A549 treated with CORT108297 at 1 μM for 4 hours (cell line): ENCODE results near the gene SNF8. TPM values are rescaled to one million over a fixed set of nuclear protein-coding genes. Genes with fewer than 3 reads are reported as not detected.

Experiments
- total RNA-seq: library from RNA; stranded (reverse); fragments of 200-300 nt; extraction: Qiagen RNA extraction; gene quantifications from 5 replicates; pipeline ENCODE4 v1.2.3, GENCODE V29; 2022

SNF8 gene
- 287 to 322 TPM (median 302 TPM) in 5 replicates for total RNA-seq

GRCh38 chr17:48944515-48945260 lies at the start of gene SNF8:
TSS of gene SNF8 (minus strand) at chr17:48944842. CDS start at chr17:48944734, 108 bp downstream.

GRCh38 chr17:48908047-48908843 lies 36.4 kb downstream of the SNF8 start, which contains the start of gene UBE2Z:
TSS of gene UBE2Z (plus strand) at chr17:48908407. CDS start at chr17:48908504, 97 bp downstream.

Other genes starting within 250 kb of the SNF8 start
- gene PRAC1, start 222.3 kb downstream of the SNF8 start, total RNA-seq, result not detected in 5 replicates
- not detected in 5 replicates for gene PRAC2, start 221.7 kb downstream of the SNF8 start, total RNA-seq
- 2.1 to 2.6 TPM (median 2.4 TPM) in 5 replicates for gene HOXB13, start 216.1 kb downstream of the SNF8 start, total RNA-seq
- 0.34 to 0.88 TPM (median 0.49 TPM) in 5 replicates for gene TTLL6, start 127.6 kb downstream of the SNF8 start, total RNA-seq
- 61.0 to 89.2 TPM (median 70.8 TPM) in 5 replicates for gene CALCOCO2, start 113.8 kb downstream of the SNF8 start, total RNA-seq
- gene ATP5MC1, start 52.1 kb downstream of the SNF8 start, total RNA-seq, result 490 to 706 TPM (median 580 TPM) in 5 replicates
- 117 to 131 TPM (median 124 TPM) in 5 replicates for gene UBE2Z, start 36.4 kb downstream of the SNF8 start, total RNA-seq
- gene GIP, start 23.8 kb upstream of the SNF8 start, total RNA-seq, result 2.8 to 6.2 TPM (median 4.6 TPM) in 5 replicates
- 51.3 to 86.3 TPM (median 76.5 TPM) in 5 replicates for gene IGF2BP1, start 52.5 kb upstream of the SNF8 start, total RNA-seq
- gene B4GALNT2, start 187.9 kb upstream of the SNF8 start, total RNA-seq, result 0.32 to 0.67 TPM (median 0.40 TPM) in 5 replicates